ENCODE results near the gene EPSTI1.

Gene EPSTI1

DNA sequence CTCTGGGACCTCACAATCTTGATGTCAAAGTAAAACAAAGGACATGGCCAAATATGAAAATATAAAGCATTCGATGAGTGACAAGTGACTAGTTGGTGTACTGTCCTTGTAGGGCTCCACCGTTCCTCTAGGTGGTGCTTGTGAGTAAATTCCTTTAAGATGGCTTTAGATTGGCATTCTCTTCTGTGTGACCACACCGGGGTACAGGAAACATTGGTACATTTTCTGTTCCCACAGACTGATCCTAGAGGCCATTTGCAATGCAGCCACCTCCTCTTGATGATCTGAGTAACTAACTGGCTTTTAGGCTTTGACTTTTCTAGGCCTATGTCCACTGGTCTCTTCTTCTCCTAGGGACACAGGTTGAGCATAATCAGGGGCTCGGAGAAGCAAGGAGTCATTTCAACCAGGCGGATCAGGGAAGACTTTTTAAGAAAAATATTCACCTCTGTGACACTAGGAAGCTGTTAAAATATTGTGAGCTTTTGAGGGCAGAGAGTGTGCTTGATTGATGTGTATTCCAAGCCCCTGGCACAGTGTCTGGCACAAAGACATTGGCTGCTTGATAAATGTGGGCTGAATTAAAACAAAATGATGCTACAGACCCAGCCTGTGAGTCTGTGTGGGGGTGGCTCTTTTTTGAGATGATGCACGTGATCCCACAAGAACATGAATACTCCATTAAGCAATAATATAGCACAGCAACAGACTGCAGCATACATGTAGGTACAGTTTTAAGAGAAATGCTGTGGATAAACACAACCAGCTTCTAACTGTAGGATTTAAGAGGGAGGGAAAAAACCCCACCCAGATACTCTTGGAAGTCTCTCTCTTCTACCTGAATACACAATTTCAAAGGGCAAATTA lies 21.0 kb downstream of the EPSTI1 start:
- Histone ChIP-seq H3K4me3 (ENCODE audit: low read depth, low read length) (no peak overlapping the region), H3K9ac (ENCODE audit: low read depth, low read length) (no peak overlapping the region), H3K9me3 (ENCODE audit: control insufficient read depth, insufficient read depth, low read length) (no peaks in the 10 kb centered on the region), H3K27me3 (ENCODE audit: control insufficient read depth, insufficient read depth, low read length) (no peaks in the 10 kb centered on the region), H3K4me1 (ENCODE audit: control insufficient read depth, insufficient read depth, low read length) (peaks cover 12% of the 10 kb centered on the region), H3K36me3 (ENCODE audit: control insufficient read depth, insufficient read depth, low read length) (no peaks in the 10 kb centered on the region), H3K27ac (ENCODE audit: low read depth, low read length) (no peak overlapping the region)

DNA sequence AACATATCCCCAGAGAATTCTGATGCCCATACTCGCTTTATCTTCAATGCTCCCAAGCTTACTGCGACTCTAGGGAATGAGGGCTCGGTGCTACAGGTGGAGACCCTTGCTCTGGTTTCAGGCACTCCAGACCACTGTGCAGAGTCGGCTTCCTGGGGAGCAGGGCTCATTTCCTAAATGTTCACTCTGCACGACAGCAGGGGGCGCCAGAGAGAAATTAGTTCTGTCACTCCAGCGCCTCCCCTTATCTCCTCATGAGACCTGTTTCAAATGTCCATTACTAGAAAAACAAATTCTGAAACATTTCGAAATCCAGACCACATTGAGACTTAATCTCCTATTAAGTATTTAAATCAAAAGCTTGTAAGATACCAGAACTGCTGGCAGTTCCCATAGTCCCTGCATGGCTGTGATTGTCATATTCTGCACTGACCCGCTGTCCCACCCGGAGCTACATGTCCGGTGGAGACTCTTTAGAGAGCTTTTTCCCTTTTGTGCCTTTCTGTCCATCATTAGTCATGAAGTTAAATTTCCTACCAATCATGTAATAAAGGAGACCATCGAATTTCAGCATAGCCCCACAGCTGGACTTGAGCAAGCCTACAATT lies 22.4 kb downstream of the EPSTI1 start:
- Histone ChIP-seq H3K36me3 (ENCODE audit: control insufficient read depth, insufficient read depth, low read length) (no peaks in the 10 kb centered on the region), H3K4me3 (ENCODE audit: low read depth, low read length) (no peak overlapping the region), H3K27me3 (ENCODE audit: control insufficient read depth, insufficient read depth, low read length) (no peaks in the 10 kb centered on the region), H3K9me3 (ENCODE audit: control insufficient read depth, insufficient read depth, low read length) (no peaks in the 10 kb centered on the region), H3K9ac (ENCODE audit: low read depth, low read length) (no peak overlapping the region), H3K4me1 (ENCODE audit: control insufficient read depth, insufficient read depth, low read length) (peaks cover 12% of the 10 kb centered on the region), H3K27ac (ENCODE audit: low read depth, low read length) (no peak overlapping the region)

DNA sequence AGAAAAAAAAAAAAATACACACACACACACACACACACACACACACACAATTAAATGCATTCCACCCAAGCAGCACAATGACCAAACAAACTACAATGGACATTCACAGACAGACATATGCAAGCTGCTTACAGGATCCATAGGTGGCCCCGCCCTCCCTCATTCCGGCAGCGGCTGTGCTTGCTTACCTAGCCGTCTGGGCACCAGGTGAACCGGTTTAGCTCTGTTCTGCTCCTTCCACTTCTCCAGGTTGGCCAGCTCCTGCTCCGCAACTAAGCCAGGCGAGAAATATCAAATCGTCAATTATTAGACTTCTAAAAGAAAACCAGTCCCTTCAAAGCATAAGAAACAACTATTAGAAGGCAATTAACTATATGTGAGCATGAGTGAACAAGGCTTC lies 23.1 kb downstream of the EPSTI1 start:
- Histone ChIP-seq H3K4me1 (ENCODE audit: control insufficient read depth, insufficient read depth, low read length) (peaks cover 12% of the 10 kb centered on the region), H3K4me3 (ENCODE audit: low read depth, low read length) (no peak overlapping the region), H3K36me3 (ENCODE audit: control insufficient read depth, insufficient read depth, low read length) (no peaks in the 10 kb centered on the region), H3K9me3 (ENCODE audit: control insufficient read depth, insufficient read depth, low read length) (no peaks in the 10 kb centered on the region), H3K27ac (ENCODE audit: low read depth, low read length) (no peak overlapping the region), H3K27me3 (ENCODE audit: control insufficient read depth, insufficient read depth, low read length) (no peaks in the 10 kb centered on the region), H3K9ac (ENCODE audit: low read depth, low read length) (no peak overlapping the region)

DNA sequence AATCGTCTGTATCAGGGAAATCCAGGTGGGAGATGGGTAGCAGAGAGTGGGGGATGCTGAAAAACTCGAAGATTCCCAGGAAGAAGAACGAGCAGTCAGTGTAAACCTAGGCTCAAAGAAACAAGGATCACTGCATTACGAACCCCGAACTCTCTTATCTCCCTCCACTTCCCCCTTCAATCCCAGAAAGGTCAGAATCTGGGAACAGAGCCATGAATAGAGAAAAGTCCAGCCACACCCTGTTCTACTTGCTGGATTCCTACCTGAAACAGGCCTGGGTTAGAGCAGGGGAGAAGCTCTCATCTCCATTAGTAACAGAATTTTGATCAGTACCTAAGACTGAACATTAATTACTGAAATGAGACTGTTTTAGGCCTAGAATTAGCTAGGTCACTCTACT lies 24.4 kb downstream of the EPSTI1 start:
- H3K9ac ChIP-seq (ENCODE audit: low read depth, low read length): no peak overlapping the region
- no peaks in the 10 kb centered on the region for H3K27me3 ChIP-seq (ENCODE audit: control insufficient read depth, insufficient read depth, low read length)
- no peaks in the 10 kb centered on the region for H3K9me3 ChIP-seq (ENCODE audit: control insufficient read depth, insufficient read depth, low read length)
- no peaks in the 10 kb centered on the region for H3K36me3 ChIP-seq (ENCODE audit: control insufficient read depth, insufficient read depth, low read length)
- no peak overlapping the region for H3K27ac ChIP-seq (ENCODE audit: low read depth, low read length)
- no peak overlapping the region for H3K4me3 ChIP-seq (ENCODE audit: low read depth, low read length)
- H3K4me1 ChIP-seq (ENCODE audit: control insufficient read depth, insufficient read depth, low read length): peaks cover 12% of the 10 kb centered on the region

GRCh38 chr13:42965281-42965680 lies 26.8 kb downstream of the EPSTI1 start:
- Histone ChIP-seq H3K27ac (ENCODE audit: low read depth, low read length) (no peak overlapping the region), H3K36me3 (ENCODE audit: control insufficient read depth, insufficient read depth, low read length) (no peaks in the 10 kb centered on the region), H3K9me3 (ENCODE audit: control insufficient read depth, insufficient read depth, low read length) (no peaks in the 10 kb centered on the region), H3K4me3 (ENCODE audit: low read depth, low read length) (no peak overlapping the region), H3K27me3 (ENCODE audit: control insufficient read depth, insufficient read depth, low read length) (no peaks in the 10 kb centered on the region), H3K9ac (ENCODE audit: low read depth, low read length) (no peak overlapping the region), H3K4me1 (ENCODE audit: control insufficient read depth, insufficient read depth, low read length) (peaks cover 11% of the 10 kb centered on the region)

DNA sequence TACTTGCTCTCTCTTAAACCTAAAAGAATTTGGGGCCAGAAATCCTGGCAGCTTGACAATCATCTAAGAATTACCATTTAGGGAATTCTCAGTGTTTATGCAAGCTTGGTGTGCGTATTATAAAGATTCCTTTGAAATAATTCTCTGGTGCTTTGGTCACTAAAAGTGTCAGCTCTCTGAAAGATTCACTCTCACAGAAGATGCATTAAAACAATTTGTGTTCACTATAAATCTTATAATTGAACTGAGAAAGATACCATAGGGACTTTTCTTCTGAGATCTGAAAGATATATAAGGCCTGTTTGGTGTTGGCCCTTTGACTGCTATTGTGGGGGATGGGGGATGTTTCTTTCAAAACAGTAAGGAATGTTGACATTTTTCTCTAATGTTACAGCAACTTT lies 27.3 kb downstream of the EPSTI1 start:
- Histone ChIP-seq H3K36me3 (ENCODE audit: control insufficient read depth, insufficient read depth, low read length) (no peaks in the 10 kb centered on the region), H3K27ac (ENCODE audit: low read depth, low read length) (no peak overlapping the region), H3K27me3 (ENCODE audit: control insufficient read depth, insufficient read depth, low read length) (no peaks in the 10 kb centered on the region), H3K9me3 (ENCODE audit: control insufficient read depth, insufficient read depth, low read length) (no peaks in the 10 kb centered on the region), H3K9ac (ENCODE audit: low read depth, low read length) (no peak overlapping the region), H3K4me1 (ENCODE audit: control insufficient read depth, insufficient read depth, low read length) (peaks cover 11% of the 10 kb centered on the region), H3K4me3 (ENCODE audit: low read depth, low read length) (no peak overlapping the region)

- Histone ChIP-seq H3K4me3 (ENCODE audit: low read depth, low read length) (no peak overlapping the region), H3K27me3 (ENCODE audit: control insufficient read depth, insufficient read depth, low read length) (no peaks in the 10 kb centered on the region), H3K9ac (ENCODE audit: low read depth, low read length) (no peak overlapping the region), H3K27ac (ENCODE audit: low read depth, low read length) (no peak overlapping the region), H3K36me3 (ENCODE audit: control insufficient read depth, insufficient read depth, low read length) (no peaks in the 10 kb centered on the region), H3K9me3 (ENCODE audit: control insufficient read depth, insufficient read depth, low read length) (no peaks in the 10 kb centered on the region), H3K4me1 (ENCODE audit: control insufficient read depth, insufficient read depth, low read length) (peaks cover 3% of the 10 kb centered on the region; the same call in 1 of the 2 replicates)
These were observed 32.4 kb downstream of the EPSTI1 start for GRCh38 chr13:42959615-42960014.

GRCh38 chr13:42957881-42958280 lies 34.2 kb downstream of the EPSTI1 start:
- Histone ChIP-seq H3K9me3 (ENCODE audit: control insufficient read depth, insufficient read depth, low read length) (no peaks in the 10 kb centered on the region), H3K27ac (ENCODE audit: low read depth, low read length) (no peak overlapping the region), H3K27me3 (ENCODE audit: control insufficient read depth, insufficient read depth, low read length) (no peaks in the 10 kb centered on the region), H3K4me1 (ENCODE audit: control insufficient read depth, insufficient read depth, low read length) (peaks cover 3% of the 10 kb centered on the region; the same call in 1 of the 2 replicates), H3K36me3 (ENCODE audit: control insufficient read depth, insufficient read depth, low read length) (no peaks in the 10 kb centered on the region), H3K4me3 (ENCODE audit: low read depth, low read length) (no peak overlapping the region), H3K9ac (ENCODE audit: low read depth, low read length) (no peak overlapping the region)

DNA sequence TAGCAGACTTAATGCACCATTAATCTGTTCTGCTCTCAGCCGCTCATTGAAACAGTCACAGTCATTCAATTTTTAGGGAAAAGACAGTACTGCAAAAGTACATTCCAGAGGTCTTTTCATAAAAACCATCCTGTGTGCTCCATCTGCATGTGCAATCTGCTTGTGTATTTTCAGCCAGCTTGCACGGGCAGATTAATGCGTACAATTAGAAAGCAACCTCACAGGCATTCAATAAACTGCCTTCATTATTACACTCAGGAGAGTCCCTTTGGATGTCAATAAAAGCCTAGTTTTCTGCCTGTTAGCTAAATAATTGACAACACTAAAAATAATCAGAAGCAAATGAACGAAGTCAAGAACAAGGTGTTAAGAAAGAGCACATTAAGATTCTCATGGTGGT lies 41.9 kb downstream of the EPSTI1 start:
- Histone ChIP-seq H3K9ac (ENCODE audit: low read depth, low read length) (no peak overlapping the region), H3K36me3 (ENCODE audit: control insufficient read depth, insufficient read depth, low read length) (no peaks in the 10 kb centered on the region), H3K4me1 (ENCODE audit: control insufficient read depth, insufficient read depth, low read length) (no peaks in the 10 kb centered on the region), H3K27ac (ENCODE audit: low read depth, low read length) (no peak overlapping the region), H3K9me3 (ENCODE audit: control insufficient read depth, insufficient read depth, low read length) (no peaks in the 10 kb centered on the region), H3K4me3 (ENCODE audit: low read depth, low read length) (no peak overlapping the region), H3K27me3 (ENCODE audit: control insufficient read depth, insufficient read depth, low read length) (no peaks in the 10 kb centered on the region)

DNA sequence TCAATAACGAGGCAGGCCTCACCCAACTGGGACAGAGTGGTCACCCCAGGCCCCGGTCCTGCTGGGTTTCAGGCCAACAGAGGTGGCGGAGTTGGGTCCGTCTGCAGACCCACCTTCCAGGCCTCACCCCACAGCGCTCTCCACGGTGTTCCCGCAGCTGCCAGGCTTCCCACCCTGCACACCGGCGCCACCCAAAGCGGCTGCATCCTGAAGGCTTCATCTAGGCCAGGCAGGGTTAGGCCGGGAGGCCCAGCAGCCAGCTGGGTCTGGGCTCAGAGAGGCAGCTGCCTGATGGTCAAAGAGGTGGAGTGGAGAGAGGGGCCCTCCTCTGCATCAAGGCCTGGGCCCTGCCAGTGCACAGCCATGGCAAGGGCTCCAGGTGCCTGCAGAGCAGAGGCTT lies 44.1 kb downstream of the EPSTI1 start:
- Histone ChIP-seq H3K9me3 (ENCODE audit: control insufficient read depth, insufficient read depth, low read length) (no peaks in the 10 kb centered on the region), H3K4me1 (ENCODE audit: control insufficient read depth, insufficient read depth, low read length) (no peaks in the 10 kb centered on the region), H3K4me3 (ENCODE audit: low read depth, low read length) (no peak overlapping the region), H3K27me3 (ENCODE audit: control insufficient read depth, insufficient read depth, low read length) (no peaks in the 10 kb centered on the region), H3K27ac (ENCODE audit: low read depth, low read length) (no peak overlapping the region), H3K36me3 (ENCODE audit: control insufficient read depth, insufficient read depth, low read length) (no peaks in the 10 kb centered on the region), H3K9ac (ENCODE audit: low read depth, low read length) (no peak overlapping the region)

- no peak overlapping the region for H3K9ac ChIP-seq (ENCODE audit: low read depth, low read length)
- no peaks in the 10 kb centered on the region for H3K27me3 ChIP-seq (ENCODE audit: control insufficient read depth, insufficient read depth, low read length)
- H3K4me1 ChIP-seq (ENCODE audit: control insufficient read depth, insufficient read depth, low read length): no peaks in the 10 kb centered on the region
- no peak overlapping the region for H3K27ac ChIP-seq (ENCODE audit: low read depth, low read length)
- H3K9me3 ChIP-seq (ENCODE audit: control insufficient read depth, insufficient read depth, low read length): no peaks in the 10 kb centered on the region
- no peak overlapping the region for H3K4me3 ChIP-seq (ENCODE audit: low read depth, low read length)
- H3K36me3 ChIP-seq (ENCODE audit: control insufficient read depth, insufficient read depth, low read length): no peaks in the 10 kb centered on the region
These were observed 45.1 kb downstream of the EPSTI1 start for GRCh38 chr13:42946927-42947326.

All from HUES48 (cell line).